DOHH2 (cell line): ENCODE data around the gene BBS9.

Source experiments
- H3F3A ChIP-seq: fragments of 200-600 bp; sonication (generic), shearing (Covaris generic); 2 replicates; pipeline ENCODE4 v1.6.0; 2016; ENCODE audit warnings: antibody characterized with exemption, mild to moderate bottlenecking; ENCODE audit not compliant: control insufficient read depth, insufficient read depth
- H3K27ac ChIP-seq: fragments of 200-600 bp; sonication (generic); 2 replicates; pipeline ENCODE4 v1.5.1; 2014; ENCODE audit warnings: low read depth, mild to moderate bottlenecking, low read length, moderate library complexity
- H3K27me3 ChIP-seq: fragments of 200-600 bp; sonication (generic); 2 replicates; pipeline ENCODE4 v1.6.1; 2014; ENCODE audit warnings: mild to moderate bottlenecking, low read length, mixed read lengths; ENCODE audit not compliant: control insufficient read depth
- H3K36me3 ChIP-seq: fragments of 200-600 bp; sonication (generic); 2 replicates; pipeline ENCODE4 v1.6.1; 2014; ENCODE audit warnings: mild to moderate bottlenecking, low read length, moderate library complexity, mixed read lengths; ENCODE audit not compliant: control insufficient read depth
- H3K4me1 ChIP-seq: fragments of 200-600 bp; sonication (generic); 2 replicates; pipeline ENCODE4 v1.6.1; 2014; ENCODE audit warnings: mild to moderate bottlenecking, low read length, mixed read lengths; ENCODE audit not compliant: control insufficient read depth
- H3K4me2 ChIP-seq: fragments of 200-600 bp; sonication (generic); 2 replicates; pipeline ENCODE4 v1.6.0; 2014; ENCODE audit warnings: mild to moderate bottlenecking, low read length, moderate library complexity
- H3K4me3 ChIP-seq: fragments of 200-600 bp; sonication (generic); 2 replicates; pipeline ENCODE4 v1.5.1; 2014; ENCODE audit warnings: mild to moderate bottlenecking, low read length, mixed read lengths
- H3K79me2 ChIP-seq: fragments of 200-600 bp; sonication (generic); 2 replicates; pipeline ENCODE4 v1.6.1; 2014; ENCODE audit warnings: mild to moderate bottlenecking, low read length, mixed read lengths; ENCODE audit not compliant: control insufficient read depth
- H3K9me2 ChIP-seq: fragments of 200-600 bp; sonication (generic); replicated peaks from 2 replicates; pipeline ENCODE4 v1.6.1; 2014; ENCODE audit warnings: mild to moderate bottlenecking, low read length, mixed read lengths; ENCODE audit not compliant: control insufficient read depth
- H3K9me3 ChIP-seq: fragments of 200-600 bp; sonication (generic); 2 replicates; pipeline ENCODE4 v1.6.1; 2014; ENCODE audit warnings: antibody characterized with exemption, low read length, mixed read lengths; ENCODE audit not compliant: control insufficient read depth, insufficient read depth
- H4K20me1 ChIP-seq: fragments of 200-600 bp; sonication (generic); 2 replicates; pipeline ENCODE4 v1.6.0; 2014; ENCODE audit warnings: low read depth, mild to moderate bottlenecking, antibody characterized with exemption, low read length, moderate library complexity; ENCODE audit not compliant: control insufficient read depth, insufficient read depth
- EZH2phosphoT487 ChIP-seq: fragments of 200-600 bp; sonication (generic); IDR thresholded peaks from 2 replicates; pipeline ENCODE4 v1.6.1; 2017; ENCODE audit warnings: borderline replicate concordance, mild to moderate bottlenecking, antibody characterized with exemption, low read length, moderate library complexity, mixed read lengths
- TF ChIP-seq, protein P1 (sequence below): fragments of 200-600 bp; sonication (generic); IDR thresholded peaks from one replicate; pipeline ENCODE4 v1.5.1; 2014; ENCODE audit warnings: antibody characterized with exemption, mild to moderate bottlenecking, low read depth, low read length; ENCODE audit not compliant: poor library complexity, severe bottlenecking

BBS9 gene

DNA sequence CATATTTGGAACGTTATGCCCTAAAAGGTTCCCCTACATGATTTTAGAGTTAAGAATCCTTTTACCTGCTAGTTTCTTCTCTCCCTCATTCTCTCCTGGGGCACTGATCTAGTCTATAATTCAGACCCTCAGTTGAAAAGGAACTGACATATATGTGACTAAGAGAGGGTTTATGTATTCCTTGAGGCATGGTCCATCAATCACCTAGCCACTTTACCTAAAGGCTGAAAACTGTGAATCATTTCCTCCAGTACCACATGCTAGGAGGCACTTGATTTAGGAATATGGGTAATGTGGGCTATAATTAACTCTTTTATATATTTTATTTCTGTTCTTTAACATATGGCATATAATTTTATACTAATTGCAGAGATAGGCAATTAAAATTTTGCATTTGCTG lies 303.5 kb downstream of the BBS9 start:
- no peaks in the 10 kb centered on the region for H3F3A ChIP-seq
- no peaks in the 10 kb centered on the region for H3K36me3 ChIP-seq
- no peaks in the 10 kb centered on the region for H4K20me1 ChIP-seq
- no peaks in the 10 kb centered on the region for H3K9me2 ChIP-seq
- H3K4me2 ChIP-seq = no peak overlapping the region
- H3K4me3 ChIP-seq = no peak overlapping the region
- TF ChIP-seq, protein P1, sequence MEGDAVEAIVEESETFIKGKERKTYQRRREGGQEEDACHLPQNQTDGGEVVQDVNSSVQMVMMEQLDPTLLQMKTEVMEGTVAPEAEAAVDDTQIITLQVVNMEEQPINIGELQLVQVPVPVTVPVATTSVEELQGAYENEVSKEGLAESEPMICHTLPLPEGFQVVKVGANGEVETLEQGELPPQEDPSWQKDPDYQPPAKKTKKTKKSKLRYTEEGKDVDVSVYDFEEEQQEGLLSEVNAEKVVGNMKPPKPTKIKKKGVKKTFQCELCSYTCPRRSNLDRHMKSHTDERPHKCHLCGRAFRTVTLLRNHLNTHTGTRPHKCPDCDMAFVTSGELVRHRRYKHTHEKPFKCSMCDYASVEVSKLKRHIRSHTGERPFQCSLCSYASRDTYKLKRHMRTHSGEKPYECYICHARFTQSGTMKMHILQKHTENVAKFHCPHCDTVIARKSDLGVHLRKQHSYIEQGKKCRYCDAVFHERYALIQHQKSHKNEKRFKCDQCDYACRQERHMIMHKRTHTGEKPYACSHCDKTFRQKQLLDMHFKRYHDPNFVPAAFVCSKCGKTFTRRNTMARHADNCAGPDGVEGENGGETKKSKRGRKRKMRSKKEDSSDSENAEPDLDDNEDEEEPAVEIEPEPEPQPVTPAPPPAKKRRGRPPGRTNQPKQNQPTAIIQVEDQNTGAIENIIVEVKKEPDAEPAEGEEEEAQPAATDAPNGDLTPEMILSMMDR = no peak
- no peak for TF ChIP-seq EZH2phosphoT487
- no peaks in the 10 kb centered on the region for H3K79me2 ChIP-seq
- H3K4me1 ChIP-seq = peaks cover 2% of the 10 kb centered on the region
- no peaks in the 10 kb centered on the region for H3K9me3 ChIP-seq
- no peaks in the 10 kb centered on the region; the same call in 1 of the 2 replicates for H3K27me3 ChIP-seq
- H3K27ac ChIP-seq = no peak overlapping the region

GRCh38 chr7:33433357-33433756 lies 304.0 kb downstream of the BBS9 start:
- Histone ChIP-seq H3K27ac (no peak overlapping the region), H3K4me1 (no peaks in the 10 kb centered on the region), H3K9me2 (no peaks in the 10 kb centered on the region), H3K4me2 (no peak overlapping the region), H3K79me2 (no peaks in the 10 kb centered on the region), H3K4me3 (no peak overlapping the region), H4K20me1 (no peaks in the 10 kb centered on the region), H3F3A (no peaks in the 10 kb centered on the region), H3K27me3 (no peaks in the 10 kb centered on the region; the same call in 1 of the 2 replicates), H3K9me3 (no peaks in the 10 kb centered on the region), H3K36me3 (no peaks in the 10 kb centered on the region)
- TF ChIP-seq EZH2phosphoT487 = no peak
- TF ChIP-seq, protein P1 = no peak

DNA sequence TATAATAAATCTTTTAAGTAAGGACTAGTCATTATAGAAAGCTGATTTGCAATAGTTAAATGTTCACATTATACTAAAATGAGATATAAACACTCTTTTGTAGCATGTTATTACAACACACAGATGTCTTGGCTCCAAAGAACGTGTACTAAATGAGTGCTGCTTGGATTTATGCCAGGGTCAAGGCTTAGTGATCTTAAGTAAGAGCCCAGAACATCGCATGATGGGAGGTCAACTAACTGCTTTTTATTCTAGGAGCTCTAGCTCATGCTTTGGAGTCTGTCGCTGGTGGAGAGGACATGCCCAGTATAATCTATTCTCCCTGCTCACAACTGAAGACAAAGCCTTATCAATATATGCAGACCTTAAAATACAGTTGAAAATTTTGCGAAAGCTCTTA lies 315.1 kb downstream of the BBS9 start:
- Histone ChIP-seq H3K27ac (no peak overlapping the region), H3K4me2 (no peak overlapping the region), H3K36me3 (no peaks in the 10 kb centered on the region), H3K4me1 (peaks cover 4% of the 10 kb centered on the region), H3K27me3 (peaks cover 6% of the 10 kb centered on the region; the same call in 1 of the 2 replicates), H3K79me2 (no peaks in the 10 kb centered on the region), H3K9me3 (no peaks in the 10 kb centered on the region), H3F3A (no peaks in the 10 kb centered on the region), H4K20me1 (no peaks in the 10 kb centered on the region), H3K9me2 (no peaks in the 10 kb centered on the region), H3K4me3 (no peak overlapping the region)
- no peak for TF ChIP-seq EZH2phosphoT487
- TF ChIP-seq, protein P1 = no peak
